Rectal smooth muscle tissue (tissue), 1 donor: Measurements from ENCODE around the gene MMUT.
A peak's percentile ranks its signal among the peaks of the same experiment; 100 is the strongest.

Source experiments
- H3K27ac ChIP-seq: one replicate; pipeline ENCODE4 v1.7.0; 2013; ENCODE audit warnings: low read depth, low read length, inconsistent platforms
- H3K27me3 ChIP-seq: one replicate; pipeline ENCODE4 v1.7.0; 2013; ENCODE audit warnings: low read length; ENCODE audit not compliant: control insufficient read depth, insufficient read depth
- H3K36me3 ChIP-seq: one replicate; pipeline ENCODE4 v1.7.0; 2013; ENCODE audit warnings: low read length; ENCODE audit not compliant: control insufficient read depth, insufficient read depth
- H3K4me1 ChIP-seq: one replicate; pipeline ENCODE4 v1.7.0; 2013; ENCODE audit warnings: low read length; ENCODE audit not compliant: control insufficient read depth, insufficient read depth
- H3K4me3 ChIP-seq: one replicate; pipeline ENCODE4 v1.7.0; 2013; ENCODE audit warnings: low read length
- H3K9ac ChIP-seq: one replicate; pipeline ENCODE4 v1.7.0; 2013; ENCODE audit warnings: low read length

Gene MMUT

DNA sequence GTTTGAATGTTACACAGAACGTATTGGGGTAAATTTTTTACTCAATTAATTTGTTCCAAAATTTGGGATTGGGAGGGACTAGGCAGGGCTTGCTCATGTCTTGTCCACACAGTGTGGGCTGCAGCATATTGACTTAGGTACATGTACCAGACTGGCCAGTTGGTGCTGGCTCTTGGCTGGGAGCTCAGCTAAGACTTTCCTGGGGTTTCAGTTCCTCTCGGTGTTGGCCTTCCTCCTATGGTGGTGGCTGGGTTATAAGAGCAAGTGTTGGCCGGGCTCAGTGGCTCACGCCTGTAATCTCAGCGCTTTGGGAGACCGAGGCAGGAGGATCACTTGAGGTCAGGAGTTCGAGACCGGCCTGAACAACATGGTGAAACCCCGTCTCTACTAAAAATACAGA, 5.0 kb upstream of the MMUT start:
- no peak overlapping the region for H3K9ac ChIP-seq
- H3K27ac ChIP-seq, result no peak overlapping the region
- no peaks in the 10 kb centered on the region for H3K27me3 ChIP-seq
- H3K36me3 ChIP-seq, result no peaks in the 10 kb centered on the region
- no peak overlapping the region for H3K4me3 ChIP-seq
- H3K4me1 ChIP-seq, result peaks cover 4% of the 10 kb centered on the region

DNA sequence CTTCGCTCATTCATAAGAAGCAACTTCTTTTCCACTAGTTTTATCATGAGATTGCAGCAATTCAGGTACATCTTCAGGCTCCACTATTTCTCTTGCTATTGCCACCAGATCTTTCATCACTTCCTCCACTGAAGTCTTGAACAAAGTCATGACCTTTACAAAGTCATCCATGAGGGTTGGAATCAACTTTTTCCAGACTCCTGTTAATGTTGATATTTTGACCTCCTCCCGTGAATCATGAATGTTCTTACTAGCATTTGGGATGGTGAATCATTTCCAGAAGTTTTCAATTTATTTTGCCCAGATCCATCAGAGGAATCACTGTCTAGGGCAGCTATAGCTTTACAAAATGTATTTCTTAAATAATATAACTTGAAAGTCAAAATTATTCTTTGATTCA, 1.6 kb upstream of the MMUT start:
- Histone ChIP-seq H3K9ac (no peak overlapping the region), H3K27ac (no peak overlapping the region), H3K27me3 (no peaks in the 10 kb centered on the region), H3K36me3 (peaks cover 3% of the 10 kb centered on the region), H3K4me1 (peaks cover 7% of the 10 kb centered on the region), H3K4me3 (no peak overlapping the region)

DNA sequence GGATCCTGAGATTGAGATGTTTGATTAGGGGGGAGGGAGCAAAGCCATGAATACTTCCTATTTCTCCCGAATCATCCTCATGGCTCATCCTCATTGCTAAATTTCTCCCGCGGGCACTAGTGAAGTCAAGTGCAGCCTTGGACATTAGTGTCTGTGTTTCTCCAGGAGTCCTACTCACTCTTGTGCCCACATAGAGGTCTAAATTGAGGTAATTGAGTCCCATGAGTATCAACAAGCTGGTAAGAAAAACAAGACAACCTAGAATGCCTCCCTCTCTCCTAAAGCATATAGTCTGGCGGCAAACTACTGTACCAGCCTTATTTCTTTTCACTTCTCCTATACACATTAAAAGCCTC, 537 bp upstream of the MMUT start:
- Histone ChIP-seq H3K4me1 (peaks cover 7% of the 10 kb centered on the region), H3K4me3 (peak overlapping the region; percentile 86), H3K27ac (peak overlapping the region; percentile 64), H3K27me3 (no peaks in the 10 kb centered on the region), H3K36me3 (peaks cover 3% of the 10 kb centered on the region), H3K9ac (peak overlapping the region; percentile 64)

DNA sequence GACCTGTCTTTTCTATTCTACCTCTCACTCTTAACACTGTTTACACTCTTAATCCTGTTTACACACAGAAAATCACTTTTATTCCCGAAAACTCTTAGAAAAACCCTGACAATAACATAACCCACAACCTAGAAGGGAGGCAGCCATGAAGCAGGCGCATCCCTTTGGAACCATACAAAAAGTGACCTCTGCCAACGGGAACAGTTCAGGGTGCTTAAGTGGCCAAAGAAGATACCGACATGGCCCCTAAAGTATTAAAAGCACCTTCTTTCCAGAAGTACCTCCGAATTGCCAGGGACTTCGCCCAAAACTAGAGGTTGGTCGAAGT, 490 bp downstream of the MMUT start:
- peaks cover 7% of the 10 kb centered on the region for H3K4me1 ChIP-seq
- peaks cover 3% of the 10 kb centered on the region for H3K36me3 ChIP-seq
- H3K27ac ChIP-seq, result peak overlapping the region; percentile 76

DNA sequence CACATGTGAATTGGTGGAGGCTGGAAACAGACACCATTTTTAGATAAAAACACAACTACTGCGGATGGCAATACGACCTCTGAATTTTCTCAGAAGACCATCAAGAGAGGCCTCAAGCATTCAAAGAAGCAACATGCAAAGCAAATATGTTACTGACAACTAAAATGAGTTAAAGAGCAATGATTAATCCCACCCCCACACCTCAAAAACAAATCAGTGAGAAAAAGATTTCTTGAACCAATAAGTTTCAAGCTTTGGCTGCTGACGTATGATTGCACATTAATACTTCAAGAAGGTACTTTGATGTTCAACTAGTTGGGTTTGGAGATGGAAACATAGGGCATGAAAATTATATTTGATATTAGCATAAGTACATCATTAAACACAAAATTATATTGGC, 982 bp downstream of the MMUT start:
- H3K9ac ChIP-seq, result no peak overlapping the region
- H3K4me1 ChIP-seq, result peaks cover 7% of the 10 kb centered on the region
- H3K4me3 ChIP-seq, result peak overlapping the region; percentile 86
- H3K36me3 ChIP-seq, result peaks cover 3% of the 10 kb centered on the region
- no peaks in the 10 kb centered on the region for H3K27me3 ChIP-seq
- H3K27ac ChIP-seq, result no peak overlapping the region

More for the DNA sequence above, 490 bp downstream of the MMUT start:
- Histone ChIP-seq H3K9ac (peak overlapping the region; percentile 78), H3K4me3 (peak overlapping the region; percentile 86), H3K27me3 (no peaks in the 10 kb centered on the region)

DNA sequence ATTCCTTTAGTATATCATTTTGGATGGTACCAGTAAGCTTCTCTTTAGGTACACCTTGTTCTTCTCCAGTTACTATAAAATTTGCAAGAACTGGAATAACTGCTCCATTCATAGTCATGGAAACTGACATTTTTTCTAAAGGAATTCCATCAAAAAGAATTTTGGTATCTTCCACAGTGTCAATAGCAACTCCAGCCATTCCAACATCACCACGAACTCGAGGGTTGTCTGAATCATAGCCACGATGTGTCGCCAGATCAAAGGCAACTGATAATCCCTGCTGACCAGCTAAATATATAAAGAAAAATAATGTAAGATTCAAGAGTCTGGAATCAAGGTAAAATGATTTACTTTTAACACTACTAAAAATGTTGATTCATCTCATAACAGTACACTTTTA, 5.3 kb downstream of the MMUT start:
- H3K27me3 ChIP-seq, result no peaks in the 10 kb centered on the region
- peaks cover 3% of the 10 kb centered on the region for H3K4me1 ChIP-seq
- no peak overlapping the region for H3K4me3 ChIP-seq
- no peak overlapping the region for H3K27ac ChIP-seq
- H3K9ac ChIP-seq, result no peak overlapping the region
- peaks cover 6% of the 10 kb centered on the region for H3K36me3 ChIP-seq

DNA sequence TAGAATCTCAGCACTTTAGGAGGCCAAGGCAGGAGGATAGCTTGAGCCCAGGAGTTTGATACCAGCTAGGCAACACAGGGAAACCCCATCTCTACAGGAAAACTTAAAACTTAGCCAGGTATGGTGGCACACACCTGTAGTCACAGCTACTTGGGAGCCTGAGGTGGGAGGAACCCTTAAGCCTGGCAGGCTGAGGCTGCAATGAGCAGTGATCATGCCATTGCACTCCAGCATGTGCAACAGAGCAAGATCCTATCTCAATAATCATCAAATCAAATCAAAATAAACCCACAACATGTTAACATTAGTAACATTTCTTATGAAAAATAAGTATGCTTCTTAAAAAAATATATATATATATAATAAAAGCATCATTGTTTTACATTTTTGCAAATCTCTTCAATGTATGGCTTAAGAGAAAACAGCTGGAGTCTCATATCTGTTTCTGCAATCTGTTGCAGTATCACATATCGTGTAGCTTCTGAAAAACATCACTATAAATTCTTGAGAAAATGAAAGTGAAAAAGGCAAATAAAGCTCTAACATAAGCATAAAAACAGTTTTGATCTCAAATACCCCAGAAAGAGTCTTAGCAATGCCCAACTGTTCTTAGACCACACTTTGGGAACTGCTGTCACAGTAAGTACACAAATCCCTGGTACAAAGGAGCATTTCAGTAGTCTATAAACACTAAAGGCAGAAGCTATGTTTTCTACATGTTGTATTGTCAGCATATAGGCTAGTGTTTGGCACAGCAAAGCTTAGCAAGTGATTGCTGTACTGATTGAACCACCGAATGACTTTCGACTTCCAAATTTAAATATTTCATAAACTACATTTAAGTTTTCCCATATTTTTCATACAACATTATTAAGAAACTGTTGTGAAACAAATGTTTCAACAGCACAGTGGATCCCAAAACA, 8.0 kb downstream of the MMUT start:
- peaks cover 6% of the 10 kb centered on the region for H3K36me3 ChIP-seq
- H3K27ac ChIP-seq, result no peak overlapping the region

DNA sequence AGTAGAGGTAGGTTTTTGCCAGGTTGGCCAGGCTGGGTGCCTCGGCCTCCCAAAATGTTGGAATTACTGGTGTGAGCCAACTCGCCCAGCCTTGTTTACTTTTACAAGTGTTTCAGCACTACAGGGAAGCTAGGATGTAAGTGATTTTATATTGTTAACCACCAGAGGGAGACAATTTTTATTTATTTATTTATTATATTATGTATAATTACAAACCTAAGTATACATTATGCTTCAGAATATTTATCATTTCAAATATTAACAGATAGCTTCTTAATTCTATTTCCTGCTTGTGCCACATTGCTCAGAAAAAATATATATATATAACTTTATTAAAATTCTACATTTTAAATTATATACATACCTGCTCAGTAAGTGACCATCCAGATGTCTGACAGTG, 9.8 kb downstream of the MMUT start:
- H3K4me1 ChIP-seq, result no peaks in the 10 kb centered on the region
- H3K9ac ChIP-seq, result no peak overlapping the region
- no peaks in the 10 kb centered on the region for H3K27me3 ChIP-seq
- H3K27ac ChIP-seq, result no peak overlapping the region
- peaks cover 7% of the 10 kb centered on the region for H3K36me3 ChIP-seq
- H3K4me3 ChIP-seq, result no peak overlapping the region

More for the DNA sequence above, 8.0 kb downstream of the MMUT start:
- H3K4me3 ChIP-seq, result no peak overlapping the region
- no peak overlapping the region for H3K9ac ChIP-seq
- no peaks in the 10 kb centered on the region for H3K4me1 ChIP-seq
- H3K27me3 ChIP-seq, result no peaks in the 10 kb centered on the region

DNA sequence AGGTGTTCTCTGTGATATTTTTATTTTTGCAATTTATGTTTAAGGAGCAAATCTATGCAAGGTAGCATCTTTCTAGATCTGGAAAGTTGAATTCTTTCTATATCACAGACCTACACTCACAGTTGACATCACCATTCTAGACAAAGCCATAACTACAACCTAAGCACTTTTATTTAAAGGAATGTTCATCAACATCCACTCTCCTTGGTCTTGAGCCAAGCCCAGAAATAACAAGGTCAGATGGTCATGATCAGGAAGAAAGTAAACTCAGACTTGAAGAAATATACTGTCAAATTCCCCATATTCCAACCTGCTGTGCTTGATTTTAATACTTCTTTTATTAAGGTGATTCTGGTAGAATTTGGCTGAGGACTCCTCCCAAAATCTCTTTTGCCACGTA, 32.2 kb downstream of the MMUT start:
- no peaks in the 10 kb centered on the region for H3K27me3 ChIP-seq
- no peak overlapping the region for H3K9ac ChIP-seq
- no peak overlapping the region for H3K4me3 ChIP-seq
- H3K36me3 ChIP-seq, result peaks cover 10% of the 10 kb centered on the region
- H3K4me1 ChIP-seq, result no peaks in the 10 kb centered on the region
- H3K27ac ChIP-seq, result no peak overlapping the region

DNA sequence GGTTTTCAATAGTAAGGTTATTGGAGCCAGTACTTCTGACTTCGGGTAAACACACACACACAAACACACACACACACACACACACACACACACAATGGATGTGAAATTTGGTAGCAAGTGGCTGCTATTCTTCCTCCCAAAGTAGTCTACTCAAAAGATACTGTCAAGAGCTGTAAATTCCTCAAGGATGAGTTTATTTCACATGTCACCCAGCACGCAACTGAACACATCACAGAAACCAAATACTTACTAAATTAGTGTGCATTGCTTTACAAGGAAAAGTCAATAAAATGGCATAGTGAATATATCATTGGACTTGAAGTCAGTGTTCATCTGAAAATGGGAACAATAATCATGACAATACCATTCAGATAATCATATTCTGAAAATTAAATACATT, 32.9 kb downstream of the MMUT start:
- no peaks in the 10 kb centered on the region for H3K27me3 ChIP-seq
- H3K9ac ChIP-seq, result no peak overlapping the region
- H3K4me1 ChIP-seq, result no peaks in the 10 kb centered on the region
- no peak overlapping the region for H3K27ac ChIP-seq
- peaks cover 10% of the 10 kb centered on the region for H3K36me3 ChIP-seq
- no peak overlapping the region for H3K4me3 ChIP-seq

DNA sequence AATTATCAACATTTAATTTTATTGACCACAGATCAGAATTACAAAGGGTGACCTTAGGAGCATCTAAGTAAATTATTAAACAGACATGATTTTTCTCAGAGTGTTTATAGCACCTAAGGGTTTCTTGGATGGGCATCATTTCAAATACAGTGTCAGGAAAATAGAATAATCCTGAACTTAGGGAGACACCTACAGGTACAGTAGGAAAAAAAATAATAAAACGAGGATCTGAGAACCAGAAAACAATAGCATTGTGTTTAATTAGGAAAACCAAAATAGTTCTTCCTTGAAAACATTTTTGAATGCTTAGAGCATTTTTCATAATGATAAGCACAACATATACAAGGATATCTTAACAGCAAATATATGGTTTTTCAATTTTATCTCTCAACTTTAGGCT, 39.2 kb downstream of the MMUT start:
- H3K4me3 ChIP-seq, result no peak overlapping the region
- H3K36me3 ChIP-seq, result no peaks in the 10 kb centered on the region
- H3K27me3 ChIP-seq, result no peaks in the 10 kb centered on the region
- H3K27ac ChIP-seq, result no peak overlapping the region
- no peak overlapping the region for H3K9ac ChIP-seq
- no peaks in the 10 kb centered on the region for H3K4me1 ChIP-seq

DNA sequence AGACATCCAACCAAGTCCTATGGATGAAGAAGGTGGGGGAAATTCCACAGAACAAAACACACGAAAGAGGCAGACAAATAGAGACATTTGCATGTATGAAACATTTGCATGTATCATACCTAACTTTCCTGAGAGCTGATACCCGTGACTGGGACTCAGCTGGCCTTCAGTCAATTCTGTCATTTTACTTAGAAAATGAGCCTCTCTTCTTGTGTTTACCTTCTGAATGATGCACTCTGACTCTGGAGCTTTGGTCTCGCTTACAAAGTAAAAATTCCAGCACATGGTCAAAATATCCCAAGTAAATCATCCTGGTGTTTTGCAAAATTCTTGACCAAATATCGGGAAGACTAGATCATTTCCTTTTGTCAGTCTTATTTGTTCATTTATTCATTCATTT, 46.9 kb downstream of the MMUT start:
- Histone ChIP-seq H3K27ac (no peak overlapping the region), H3K4me1 (no peaks in the 10 kb centered on the region), H3K9ac (no peak overlapping the region), H3K4me3 (no peak overlapping the region), H3K27me3 (no peaks in the 10 kb centered on the region), H3K36me3 (no peaks in the 10 kb centered on the region)

DNA sequence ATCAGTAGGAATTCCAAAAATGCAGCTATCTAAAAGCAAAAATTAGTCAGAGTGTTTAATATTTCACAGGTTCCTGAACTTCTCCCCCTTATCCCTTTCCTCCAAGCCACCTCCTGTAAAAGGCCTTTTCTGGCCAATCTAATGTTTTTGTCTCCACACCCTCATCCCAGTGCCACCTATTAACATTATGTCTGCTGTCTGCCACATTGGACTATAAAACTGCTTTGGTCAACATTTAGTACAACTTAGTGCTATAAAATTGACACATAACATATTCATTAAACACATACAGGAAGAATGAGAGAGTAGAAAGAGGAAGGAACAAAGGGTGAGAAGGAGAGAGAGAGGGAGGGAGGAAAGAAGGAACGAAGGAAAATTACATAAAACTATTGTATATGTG, 47.7 kb downstream of the MMUT start:
- H3K36me3 ChIP-seq, result no peaks in the 10 kb centered on the region
- H3K27ac ChIP-seq, result no peak overlapping the region
- no peak overlapping the region for H3K9ac ChIP-seq
- no peaks in the 10 kb centered on the region for H3K27me3 ChIP-seq
- H3K4me1 ChIP-seq, result no peaks in the 10 kb centered on the region
- H3K4me3 ChIP-seq, result no peak overlapping the region
